Activated T-helper 1 cell treated with anti-CD3 and anti-CD28 coated beads, Interleukin-2, amount 50 U/mL, for 16 hours (primary cell): Measurements from ENCODE around the gene DDX1.
"Not testable (repeated sequence)": the region's sequence is repeated elsewhere in the genome, so short reads cannot be mapped to it uniquely, and the experiment has no call there.

ENCODE experiments used
- DNase-seq, 2 donors: peaks; one replicate each; pipeline ENCODE4 v3.0.0-alpha.2; 2020; ENCODE audit warnings: low read depth in 1 of 2, low spot score in 1 of 2

The DDX1 gene

DNA sequence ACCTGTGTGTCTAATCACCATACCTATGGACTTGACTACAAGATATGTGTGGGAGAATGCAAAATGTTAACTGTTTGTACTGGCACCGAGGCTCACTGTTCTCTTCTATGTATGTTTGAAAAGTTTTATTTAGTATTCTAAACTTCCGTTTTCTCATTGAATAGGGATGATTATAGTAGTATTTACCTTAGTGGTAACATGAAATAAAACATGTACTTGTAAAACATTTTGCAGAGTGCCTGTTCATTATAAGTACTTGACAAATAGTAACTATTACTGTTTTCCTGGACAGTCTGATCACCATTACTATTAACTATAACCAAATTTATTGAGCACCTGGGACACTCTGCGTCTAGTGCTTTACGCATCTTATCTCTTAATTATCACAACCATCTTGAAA is 24.8 kb downstream of the DDX1 start:
- no peak for DNase-seq

GRCh38 chr2:15616850-15617777 is 25.4 kb downstream of the DDX1 start:
- no peak for DNase-seq

DNA sequence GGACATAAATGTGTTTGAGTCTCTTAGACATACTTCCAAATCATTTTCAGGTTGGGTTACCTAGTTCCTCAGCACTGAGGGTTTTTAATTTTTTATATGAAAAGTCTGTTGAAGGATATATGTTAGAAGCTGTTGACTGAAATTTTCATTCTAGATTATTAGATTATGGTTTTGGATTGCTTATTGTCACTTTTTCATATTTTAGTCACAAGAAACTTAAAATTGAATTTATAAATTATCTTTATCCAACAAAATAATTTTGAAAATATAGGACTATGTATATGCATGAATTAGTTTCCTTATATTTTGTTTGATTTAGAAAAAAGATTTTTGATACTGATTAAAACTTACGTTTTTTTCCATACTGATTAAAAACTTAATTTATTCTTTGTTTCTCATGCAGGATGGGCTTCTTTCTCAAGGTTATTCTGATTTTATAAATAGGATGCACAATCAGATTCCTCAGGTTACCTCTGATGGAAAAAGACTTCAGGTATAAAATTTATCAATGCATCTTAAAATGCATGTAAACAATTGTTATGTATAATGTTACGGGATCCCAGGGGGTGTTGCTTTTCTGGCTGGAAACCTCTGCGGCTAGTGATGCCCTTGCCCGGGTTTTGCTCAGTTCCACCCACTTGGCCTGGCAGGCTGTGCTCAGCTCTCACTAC is 26.2 kb downstream of the DDX1 start:
- DNase-seq, result no peak

DNA sequence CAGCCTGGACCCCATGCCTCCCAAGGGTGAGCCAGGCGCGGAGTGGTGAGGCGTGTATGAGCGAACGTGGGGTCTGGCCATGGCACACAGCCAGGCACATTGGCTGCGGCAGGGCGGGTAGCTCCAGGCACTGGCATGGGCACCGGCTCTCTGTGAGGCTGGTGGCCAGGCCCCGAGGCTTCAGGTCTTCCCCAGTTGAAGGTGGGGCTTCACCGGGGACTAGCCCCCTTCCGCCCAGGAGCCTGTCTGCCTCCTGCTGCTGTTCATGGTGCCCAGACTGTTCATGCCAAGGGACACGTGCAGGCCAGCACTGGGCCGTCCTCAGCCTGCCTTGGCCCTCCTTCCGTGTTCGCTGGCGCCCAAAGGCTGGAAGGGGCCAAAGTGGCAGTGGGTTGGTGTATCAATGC is 26.8 kb downstream of the DDX1 start:
- no peak for DNase-seq

DNA sequence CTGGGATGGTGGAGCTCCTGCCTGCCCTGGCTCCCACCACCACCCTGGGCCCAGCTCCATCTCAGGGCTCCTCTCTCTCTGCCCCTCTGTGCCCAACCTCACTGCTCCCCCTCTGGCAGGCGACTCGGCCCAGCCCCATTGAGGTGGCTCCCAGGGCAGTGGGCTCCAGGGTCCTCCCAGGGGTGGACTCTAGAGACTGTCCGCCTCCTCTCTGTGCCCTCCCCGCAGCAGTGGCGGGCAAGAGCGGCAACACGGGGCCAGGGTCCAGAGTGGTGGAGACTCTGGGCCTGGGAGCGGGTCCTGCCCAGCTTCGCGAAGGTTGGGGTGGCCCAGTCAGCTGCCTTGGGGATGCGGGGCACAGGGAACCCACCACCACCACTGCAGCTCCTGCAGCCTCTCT is 27.4 kb downstream of the DDX1 start:
- DNase-seq, result no peak

- no peak for DNase-seq
These were observed 27.8 kb downstream of the DDX1 start for GRCh38 chr2:15619510-15619909.

GRCh38 chr2:15619938-15620337 is 28.3 kb downstream of the DDX1 start:
- no peak for DNase-seq

DNA sequence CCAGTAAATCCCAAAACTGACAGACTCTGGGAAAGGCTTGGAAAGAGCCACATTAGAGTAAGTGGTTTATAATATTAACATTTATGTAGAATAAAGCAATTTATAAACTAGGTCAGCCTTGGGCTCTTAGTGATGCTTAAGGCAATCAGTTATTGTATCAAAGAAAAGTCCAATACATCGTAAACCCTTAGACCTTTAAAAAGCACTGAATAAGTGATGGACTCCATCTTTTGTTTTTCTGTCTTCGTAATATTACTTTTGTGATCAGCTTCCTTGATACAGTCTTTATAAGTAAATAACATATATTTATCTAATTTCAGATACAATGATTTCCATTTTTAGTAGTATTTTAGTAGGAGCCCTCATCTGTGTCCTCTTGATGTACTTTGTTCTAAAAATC is 28.7 kb downstream of the DDX1 start:
- no peak for DNase-seq

GRCh38 chr2:15620857-15621471 is 29.3 kb downstream of the DDX1 start:
- DNase-seq, result no peak

DNA sequence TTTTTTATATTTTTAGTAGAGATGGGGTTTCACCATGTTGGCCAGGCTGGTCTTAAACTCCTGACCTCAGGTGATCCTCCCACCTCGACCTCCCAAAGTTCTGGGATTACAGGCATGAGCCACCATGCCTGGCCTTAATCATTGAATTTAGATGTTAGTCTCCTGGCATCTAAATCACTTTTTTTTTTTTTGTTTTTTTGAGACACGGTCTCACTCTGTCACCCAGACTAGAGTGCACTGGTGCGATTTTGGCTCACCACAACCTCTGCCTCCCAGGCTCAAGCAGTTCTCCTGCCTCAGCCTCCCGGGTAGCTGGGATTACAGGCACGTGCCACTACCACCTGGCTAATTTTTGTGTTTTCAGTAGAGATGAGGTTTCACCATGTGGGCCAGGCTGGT is 29.8 kb downstream of the DDX1 start:
- not testable (repeated sequence) for DNase-seq

GRCh38 chr2:15622214-15622613 is 30.5 kb downstream of the DDX1 start:
- DNase-seq, result no peak

GRCh38 chr2:15622614-15623480 is 31.2 kb downstream of the DDX1 start:
- DNase-seq, result no peak

DNA sequence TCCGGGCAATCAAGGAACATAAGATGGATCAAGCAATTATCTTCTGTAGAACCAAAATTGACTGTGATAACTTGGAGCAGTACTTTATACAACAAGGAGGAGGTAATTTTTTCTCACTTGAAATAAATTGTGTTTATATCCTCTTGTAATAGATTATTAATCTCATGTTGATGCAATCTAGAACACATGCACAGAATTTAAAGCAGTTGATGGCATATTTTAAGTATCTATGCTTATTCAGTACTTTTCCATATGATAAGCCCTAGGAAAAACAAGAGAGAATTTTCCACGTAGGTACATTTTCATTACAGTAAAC is 31.8 kb downstream of the DDX1 start:
- no peak for DNase-seq

- no peak for DNase-seq
These were observed 32.4 kb downstream of the DDX1 start for GRCh38 chr2:15623898-15624541.

- no peak for DNase-seq
These were observed 33.2 kb downstream of the DDX1 start for GRCh38 chr2:15624903-15625302.

DNA sequence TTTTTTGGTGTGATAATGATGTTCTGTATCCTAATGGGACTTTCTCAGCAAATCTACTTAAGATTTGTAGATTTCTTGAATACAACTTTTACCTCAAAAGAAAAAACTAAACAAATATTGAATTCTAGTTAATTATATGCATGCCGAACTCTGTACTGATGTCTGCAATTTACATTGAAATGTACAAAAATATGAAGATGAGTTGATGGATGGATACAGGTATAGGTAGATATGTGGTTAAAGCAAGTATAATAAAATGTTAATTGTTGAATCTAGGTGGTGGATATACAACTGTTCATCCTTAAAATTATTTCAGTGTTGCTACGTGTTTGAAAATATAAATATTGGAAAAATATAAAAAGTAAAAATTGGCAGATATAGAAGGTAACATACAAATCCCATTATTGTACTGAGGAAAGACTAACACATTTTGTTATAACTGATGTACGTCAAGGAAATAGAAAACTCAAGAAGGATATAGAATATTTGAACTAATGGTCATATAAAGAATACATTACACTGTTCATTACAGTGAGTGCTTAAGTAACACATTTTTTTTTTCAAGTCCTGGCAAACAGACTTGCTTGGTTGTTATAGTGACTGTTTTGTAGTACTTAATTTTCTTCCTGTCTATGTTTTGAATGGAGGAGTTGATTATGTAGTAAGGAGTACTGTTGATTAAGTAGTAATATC is 33.8 kb downstream of the DDX1 start:
- no peak for DNase-seq

- no peak for DNase-seq
These were observed 34.5 kb downstream of the DDX1 start for GRCh38 chr2:15626126-15626525.

GRCh38 chr2:15626967-15627366 is 35.3 kb downstream of the DDX1 start:
- no peak for DNase-seq

DNA sequence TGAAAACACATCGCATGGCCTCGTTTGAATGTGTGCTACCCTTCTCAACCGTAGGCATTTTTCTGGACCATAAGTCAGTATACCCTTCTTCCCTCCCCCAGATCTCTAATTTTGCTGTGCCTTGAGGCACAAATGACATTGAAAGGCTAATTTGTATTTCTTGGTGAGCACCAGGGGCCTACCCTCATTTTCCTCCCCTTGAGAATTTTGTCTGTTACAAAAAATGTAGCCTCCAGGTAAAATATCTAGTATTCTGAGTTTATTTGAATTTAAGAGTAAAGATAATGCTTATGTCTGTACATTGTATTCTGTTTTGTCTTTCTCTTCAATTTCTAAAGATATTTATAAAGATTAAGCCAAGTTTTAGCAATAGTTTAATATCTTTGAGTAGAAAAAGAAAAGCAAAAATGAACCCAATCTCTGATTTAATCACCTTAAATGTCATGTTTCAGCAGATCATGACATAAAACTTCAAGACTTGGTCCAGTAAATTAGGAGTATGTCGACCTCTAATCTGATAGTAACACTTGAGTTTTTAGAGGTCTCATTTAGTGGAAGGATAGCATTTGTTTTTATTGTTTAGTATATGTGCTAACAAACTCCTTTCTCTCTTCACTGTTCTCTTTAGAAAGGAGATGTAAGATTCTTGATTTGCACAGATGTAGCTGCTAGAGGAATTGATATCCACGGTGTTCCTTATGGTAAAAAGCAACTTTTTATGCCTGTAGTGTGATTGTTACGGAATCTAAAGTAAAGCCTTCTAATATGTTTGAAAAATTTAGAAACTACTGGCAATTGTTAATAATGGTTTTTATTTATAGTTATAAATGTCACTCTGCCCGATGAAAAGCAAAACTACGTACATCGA is 36.4 kb downstream of the DDX1 start:
- no peak for DNase-seq
